H1 (cell line): ENCODE data around the gene RPL22L1. TPM values are rescaled to one million over a fixed set of nuclear protein-coding genes. Genes with fewer than 3 reads are reported as not detected.

Experiments
- KDM4A ChIP-seq: IDR thresholded peaks from one replicate; pipeline ENCODE4 v1.7.1; 2012; ENCODE audit warnings: low read depth, mild to moderate bottlenecking, moderate library complexity, low read length, inconsistent platforms; ENCODE audit not compliant: severe bottlenecking
- RXRA ChIP-seq: IDR thresholded peaks from 2 replicates; pipeline ENCODE4 v1.6.1; 2011; ENCODE audit warnings: low read depth, mild to moderate bottlenecking, low read length, moderate library complexity; ENCODE audit not compliant: insufficient read depth
- SAP30 ChIP-seq: fragments of 300-600 bp; sonication (generic); IDR thresholded peaks from 2 replicates; pipeline ENCODE4 v1.7.1; 2012; ENCODE audit warnings: low read length, moderate library complexity, mild to moderate bottlenecking, inconsistent platforms; ENCODE audit not compliant: insufficient read depth, insufficient replicate concordance
- SIN3A ChIP-seq, 2 experiments: IDR thresholded peaks in 1 of 2; conservative IDR thresholded peaks in 1 of 2; 2 replicates each; pipeline ENCODE4 v1.6.1; 2011 to 2012; ENCODE audit warnings: low read length in 2 of 2, improper control_type of control experiment in 1 of 2, low read depth in 1 of 2, mild to moderate bottlenecking in 1 of 2
- SIRT6 ChIP-seq: IDR thresholded peaks from one replicate; pipeline ENCODE4 v1.7.1; 2012; ENCODE audit warnings: low read length, inconsistent platforms
- SP1 ChIP-seq: IDR thresholded peaks from 2 replicates; pipeline ENCODE4 v1.6.1; 2011; ENCODE audit warnings: low read depth, low read length
- SP2 ChIP-seq: IDR thresholded peaks from 2 replicates; pipeline ENCODE4 v1.6.1; 2012; ENCODE audit warnings: mild to moderate bottlenecking, low read length, inconsistent platforms
- polyA plus RNA-seq, 7 experiments: library from polyadenylated mRNA; depleted of rRNA in 3 of 7; stranded (reverse) in 5 of 7; unstranded in 2 of 7; fragments of >200 nt in 5 of 7; fragments of 200-250 nt in 2 of 7; gene quantifications; 1 replicate in 5 of 7; 2 replicates in 1 of 7; 4 replicates in 1 of 7; pipeline versions ENCODE4 v1.2.1 to v1.2.3, GENCODE V29; 2011 to 2013; ENCODE audit warnings: missing spikeins in 2 of 7, mixed read lengths in 2 of 7
- total RNA-seq: library from RNA; stranded (reverse); fragmentation: NEBNext Ultra II Directional; extraction: Animal tissue kit (Norgen Biotek cat#: 25700); gene quantifications from 2 replicates; pipeline ENCODE4 v1.2.1, GENCODE V29; 2021

Gene RPL22L1
- total and polyA plus RNA-seq, 2 of the 8 experiments (the other 6 are each of a cell fraction or from before 2014, with no cell fraction given): 99.9 to 280 TPM

GRCh38 chr3:170816841-170817240 lies 53.2 kb downstream of the RPL22L1 start (continued):
- TF ChIP-seq RXRA (no peak), SP1 (no peak), SIRT6 (no peak), SAP30 (no peak), SP2 (no peak), SIN3A (conservative IDR thresholded peaks at IDR 0.05 in 1 of 2, IDR thresholded peaks at IDR 0.05 in 1 of 2; ENCODE audit: low read depth in 1 of 2, low read length in 2 of 2) (no peak), KDM4A (no peak)
